ENCODE measurements around the gene THRB.

THRB gene

GRCh38 chr3:24512564-24513197, 18.0 kb upstream of the THRB start:
- no peak for DNase-seq (ENCODE audit: low spot score)

- no peak for DNase-seq (ENCODE audit: low spot score)
Observed at GRCh38 chr3:24510030-24510648, 15.5 kb upstream of the THRB start.

- DNase-seq (ENCODE audit: low spot score) = peak; percentile 12
Observed at GRCh38 chr3:24508423-24508839, 13.8 kb upstream of the THRB start.

GRCh38 chr3:24507776-24508422, 13.2 kb upstream of the THRB start:
- DNase-seq (ENCODE audit: low spot score) = no peak

GRCh38 chr3:24506966-24507775, 12.5 kb upstream of the THRB start:
- no peak for DNase-seq (ENCODE audit: low spot score)

- no peak for DNase-seq (ENCODE audit: low spot score)
Observed at GRCh38 chr3:24505691-24506550, 11.3 kb upstream of the THRB start.

GRCh38 chr3:24504772-24505171, 10.1 kb upstream of the THRB start:
- DNase-seq (ENCODE audit: low spot score) = no peak

GRCh38 chr3:24503616-24504113, 9.0 kb upstream of the THRB start:
- no peak for DNase-seq (ENCODE audit: low spot score)

GRCh38 chr3:24502690-24503089, 8.0 kb upstream of the THRB start:
- DNase-seq (ENCODE audit: low spot score) = no peak

- no peak for DNase-seq (ENCODE audit: low spot score)
Observed at GRCh38 chr3:24500806-24501205, 6.2 kb upstream of the THRB start.

- no peak for DNase-seq (ENCODE audit: low spot score)
Observed at GRCh38 chr3:24499991-24500390, 5.3 kb upstream of the THRB start.

GRCh38 chr3:24498796-24499195, 4.1 kb upstream of the THRB start:
- DNase-seq (ENCODE audit: low spot score) = no peak

- DNase-seq (ENCODE audit: low spot score) = no peak
Observed at GRCh38 chr3:24498391-24498790, 3.7 kb upstream of the THRB start.

- DNase-seq (ENCODE audit: low spot score) = no peak
Observed at GRCh38 chr3:24497942-24498341, 3.3 kb upstream of the THRB start.

- no peak for DNase-seq (ENCODE audit: low spot score)
Observed at GRCh38 chr3:24496529-24497482, 2.2 kb upstream of the THRB start.

GRCh38 chr3:24495326-24495994, 810 bp upstream of the THRB start:
- DNase-seq (ENCODE audit: low spot score) = no peak

- no peak for DNase-seq (ENCODE audit: low spot score)
Observed at GRCh38 chr3:24493746-24494617, 668 bp downstream of the THRB start.

GRCh38 chr3:24492971-24493551, 1.6 kb downstream of the THRB start:
- DNase-seq (ENCODE audit: low spot score) = no peak

All from RKO (cell line).